NB4 (cell line): ENCODE data around the gene LTBP1.

Experiments
- DNase-seq: peaks from one replicate; pipeline ENCODE4 v3.0.0; 2010; ENCODE audit warnings: low read depth
- H3K4me3 ChIP-seq: one replicate; pipeline ENCODE4 v1.5.1; 2011; ENCODE audit warnings: mild to moderate bottlenecking, low read depth, low read length, moderate library complexity
- CTCF ChIP-seq: IDR thresholded peaks from one replicate; pipeline ENCODE4 v1.5.1; 2012; ENCODE audit warnings: low read depth, low read length
- MAX ChIP-seq: IDR thresholded peaks from 2 replicates; pipeline ENCODE4 v1.6.1; 2011; ENCODE audit warnings: low read depth, low read length
- MYC ChIP-seq: IDR thresholded peaks from 2 replicates; pipeline ENCODE4 v1.6.1; 2011; ENCODE audit warnings: low read depth, low read length
- POLR2A ChIP-seq: IDR thresholded peaks from 2 replicates; pipeline ENCODE4 v1.6.1; 2011; ENCODE audit warnings: mild to moderate bottlenecking; ENCODE audit not compliant: insufficient read length; ENCODE audit errors: extremely low read depth

LTBP1 gene

GRCh38 chr2:33131749-33132148 is 185.0 kb downstream of the LTBP1 start:
- TF ChIP-seq POLR2A (no peak), MYC (no peak), MAX (no peak)
- H3K4me3 ChIP-seq, result no peak overlapping the region
- DNase-seq, result no peak

GRCh38 chr2:33133454-33133952 is 186.8 kb downstream of the LTBP1 start:
- H3K4me3 ChIP-seq, result no peak overlapping the region
- TF ChIP-seq MYC (no peak), MAX (no peak), POLR2A (no peak), CTCF (no peak)
- peak; percentile 31 for DNase-seq

DNA sequence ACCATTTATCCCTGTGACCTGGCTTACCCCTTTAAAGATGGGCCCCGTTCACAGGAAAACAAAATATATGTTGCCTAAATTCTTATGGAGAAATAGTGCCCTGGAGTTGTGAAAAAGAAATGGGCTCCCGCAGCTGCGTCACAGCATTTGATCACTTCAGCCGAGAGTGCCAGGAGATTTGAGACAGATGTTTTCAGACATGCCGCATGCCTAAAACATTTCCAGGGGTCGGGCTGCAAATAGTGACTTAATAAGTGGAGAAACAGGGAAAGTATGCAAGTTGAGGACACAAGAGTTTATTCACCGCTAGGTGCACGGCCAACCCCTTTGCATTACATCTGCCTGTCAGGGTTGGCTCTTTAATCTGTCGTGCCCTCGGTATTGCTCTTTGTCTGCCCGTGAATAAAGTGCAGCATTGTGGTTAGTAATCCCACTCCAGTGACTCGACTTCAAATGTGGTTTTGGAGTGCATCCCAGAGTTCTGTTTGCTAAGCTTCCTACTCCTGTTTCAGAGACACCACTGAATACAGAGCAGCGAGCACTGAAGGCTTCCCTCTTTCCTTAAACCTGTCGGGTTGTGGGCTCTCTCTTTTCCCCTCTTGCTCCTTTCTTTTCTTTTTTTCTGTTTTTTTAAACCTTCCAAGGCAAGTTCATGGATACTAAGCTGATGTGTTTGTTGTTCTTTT is 187.5 kb downstream of the LTBP1 start:
- no peak for DNase-seq

DNA sequence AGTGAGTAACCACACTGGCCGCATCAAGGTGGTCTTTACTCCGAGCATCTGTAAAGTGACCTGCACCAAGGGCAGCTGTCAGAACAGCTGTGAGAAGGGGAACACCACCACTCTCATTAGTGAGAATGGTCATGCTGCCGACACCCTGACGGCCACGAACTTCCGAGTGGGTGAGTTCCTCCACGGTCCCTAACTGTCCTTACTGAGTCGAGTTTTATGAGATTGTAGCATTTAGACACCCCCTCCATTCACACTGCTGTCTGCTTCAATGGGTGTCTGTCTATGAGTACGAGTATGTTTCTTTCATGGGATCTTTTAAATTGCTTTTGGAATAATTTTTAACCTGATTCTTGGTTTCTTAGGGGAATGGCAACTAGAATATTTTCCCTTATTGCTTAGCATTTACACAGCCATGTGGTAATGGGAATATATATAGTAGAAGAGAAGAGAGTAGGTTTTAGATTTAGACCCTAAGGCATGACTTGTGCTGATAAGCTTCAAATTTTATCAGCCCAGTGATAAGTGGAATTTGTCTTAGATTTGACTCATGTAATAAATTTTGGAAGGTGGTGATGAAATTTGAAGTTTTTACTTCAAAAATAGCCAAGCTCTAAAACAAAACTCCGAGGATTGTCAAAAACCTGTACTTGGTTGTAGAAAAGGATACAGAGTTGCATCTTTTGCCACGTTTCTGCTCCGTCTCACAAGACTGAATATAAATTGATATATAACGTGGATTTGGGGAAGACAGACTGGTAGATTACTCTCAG is 188.2 kb downstream of the LTBP1 start:
- no peak overlapping the region for H3K4me3 ChIP-seq
- TF ChIP-seq CTCF, result no peak
- no peak for TF ChIP-seq MYC
- TF ChIP-seq MAX, result no peak
- TF ChIP-seq POLR2A, result no peak
- DNase-seq, result no peak

More for the DNA sequence above, 187.5 kb downstream of the LTBP1 start:
- TF ChIP-seq POLR2A (no peak), CTCF (no peak), MAX (no peak), MYC (no peak)
- no peak overlapping the region for H3K4me3 ChIP-seq

DNA sequence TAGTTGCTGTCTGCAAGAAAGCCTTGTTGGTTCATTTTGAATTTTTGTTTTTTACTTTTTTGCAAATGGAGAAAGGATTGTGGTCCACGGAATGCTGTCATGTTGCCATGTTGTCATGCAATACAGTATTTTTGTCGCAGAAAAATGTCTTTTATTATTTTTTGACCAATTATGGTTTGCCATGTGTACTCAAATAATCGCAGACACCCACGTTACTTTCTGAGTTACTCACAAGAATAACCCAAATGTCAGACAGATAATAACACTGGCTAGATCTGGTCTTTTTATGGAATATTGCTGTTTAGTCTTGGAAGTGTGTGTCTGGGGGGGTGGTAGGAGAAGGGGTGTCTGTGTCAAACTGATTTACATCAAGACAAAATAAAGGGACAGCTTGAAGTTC is 188.9 kb downstream of the LTBP1 start:
- TF ChIP-seq MAX (no peak), CTCF (no peak), MYC (no peak), POLR2A (no peak)
- H3K4me3 ChIP-seq, result no peak overlapping the region
- DNase-seq, result no peak

GRCh38 chr2:33136056-33136455 is 189.3 kb downstream of the LTBP1 start:
- no peak overlapping the region for H3K4me3 ChIP-seq
- TF ChIP-seq CTCF (no peak), MYC (no peak), POLR2A (no peak), MAX (no peak)
- DNase-seq, result no peak
